Mucosa of rectum (tissue), 2 donors: ENCODE data around the gene KIF4A.
"Not testable (repeated sequence)": the region's sequence is repeated elsewhere in the genome, so short reads cannot be mapped to it uniquely, and the experiment has no call there.

ENCODE experiments used
- H3K27ac ChIP-seq, 2 donors: one replicate each; pipeline ENCODE4 v1.7.0; 2013; ENCODE audit warnings: inconsistent platforms in 2 of 2, low read depth in 2 of 2, low read length in 2 of 2
- H3K27me3 ChIP-seq, 2 donors: one replicate each; pipeline ENCODE4 v1.7.0; 2013; ENCODE audit warnings: low read length in 2 of 2; ENCODE audit not compliant: control insufficient read depth in 2 of 2, insufficient read depth in 2 of 2
- H3K36me3 ChIP-seq, 2 donors: one replicate each; pipeline ENCODE4 v1.7.0; 2013; ENCODE audit warnings: low read length in 2 of 2; ENCODE audit not compliant: control insufficient read depth in 2 of 2, insufficient read depth in 2 of 2
- H3K4me1 ChIP-seq, 2 donors: one replicate each; pipeline ENCODE4 v1.7.0; 2013; ENCODE audit warnings: low read length in 2 of 2, mild to moderate bottlenecking in 1 of 2; ENCODE audit not compliant: control insufficient read depth in 2 of 2, insufficient read depth in 2 of 2
- H3K4me3 ChIP-seq, 2 donors: one replicate each; pipeline ENCODE4 v1.7.0; 2013; ENCODE audit warnings: low read length in 2 of 2
- H3K9ac ChIP-seq, 2 donors: one replicate each; pipeline ENCODE4 v1.7.0; 2013; ENCODE audit warnings: low read length in 2 of 2, low read depth in 1 of 2, mild to moderate bottlenecking in 1 of 2
- H3K9me3 ChIP-seq, 2 donors: one replicate each; pipeline ENCODE4 v1.7.0; 2013; ENCODE audit warnings: low read length in 2 of 2; ENCODE audit not compliant: control insufficient read depth in 2 of 2
- donor health status: healthy.
- donor health status: Normal muscosa, but diverticular disease.

KIF4A gene

DNA sequence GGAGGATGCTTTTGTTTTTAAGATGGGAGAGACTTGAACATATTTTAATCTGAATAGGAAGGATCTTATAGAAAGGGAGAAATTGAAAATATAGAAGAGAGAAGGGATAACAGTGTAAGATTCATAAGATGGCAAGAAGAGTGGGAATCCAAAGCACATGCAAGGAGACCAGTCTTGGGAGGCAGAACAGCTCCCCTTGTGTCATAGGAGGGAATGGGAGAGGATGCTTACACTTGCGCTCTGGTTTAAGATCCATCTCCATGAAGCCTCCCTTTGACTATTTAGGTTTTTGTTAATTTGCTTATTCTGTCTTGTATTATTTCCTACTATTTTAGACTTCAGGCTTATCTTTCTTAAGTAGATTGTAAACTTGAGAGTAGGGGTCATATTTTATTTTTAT is 42.7 kb downstream of the KIF4A start:
- Histone ChIP-seq H3K4me1 (no peaks in the 10 kb centered on the region), H3K9me3 (no peaks in the 10 kb centered on the region), H3K4me3 (no peak overlapping the region), H3K9ac (no peak overlapping the region), H3K27me3 (peaks cover 0 to 4% of the 10 kb centered on the region in 2 donors), H3K27ac (no peak overlapping the region), H3K36me3 (no peaks in the 10 kb centered on the region)

DNA sequence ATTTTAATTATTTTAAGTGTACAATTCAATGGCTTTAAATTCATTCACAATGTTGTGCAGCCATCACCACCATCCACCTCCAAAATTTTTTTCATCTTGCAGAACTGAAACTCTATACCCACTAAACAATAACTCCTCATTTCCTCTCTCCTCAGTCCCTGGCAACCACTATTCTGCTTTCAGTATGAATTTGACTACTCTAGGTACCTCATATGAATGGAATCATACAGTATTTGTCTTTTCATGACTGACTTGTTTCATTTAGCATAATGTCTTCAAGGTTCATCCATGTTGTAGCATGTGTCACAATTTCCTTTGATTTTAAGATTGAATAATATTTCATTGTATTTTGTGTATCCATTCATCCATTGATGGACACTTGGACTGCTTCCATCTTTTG is 46.9 kb downstream of the KIF4A start:
- H3K27me3 ChIP-seq, result no peaks in the 10 kb centered on the region
- no peak overlapping the region for H3K27ac ChIP-seq
- H3K9ac ChIP-seq, result no peak overlapping the region
- no peaks in the 10 kb centered on the region for H3K4me1 ChIP-seq
- no peaks in the 10 kb centered on the region for H3K9me3 ChIP-seq
- H3K4me3 ChIP-seq, result no peak overlapping the region
- H3K36me3 ChIP-seq, result no peaks in the 10 kb centered on the region

DNA sequence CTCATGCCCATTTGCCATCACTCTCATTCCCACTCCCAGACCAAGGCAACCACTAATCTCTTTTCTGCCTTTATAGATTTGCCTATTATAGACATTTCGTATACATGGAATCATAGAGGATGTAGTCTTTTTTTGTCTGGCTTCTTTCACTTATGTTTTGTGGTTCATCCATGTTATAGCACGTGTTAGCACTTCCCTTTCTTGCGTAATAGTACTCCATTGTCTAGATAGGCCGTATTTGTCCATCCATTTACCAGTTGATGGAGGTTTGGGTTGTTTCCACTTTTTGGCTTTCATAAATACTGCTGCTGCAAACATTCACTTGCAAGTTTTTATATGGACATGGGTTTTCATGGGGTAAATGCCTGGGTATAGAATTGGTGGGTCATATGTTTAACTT is 48.4 kb downstream of the KIF4A start:
- H3K9me3 ChIP-seq, result no peaks in the 10 kb centered on the region
- H3K27ac ChIP-seq, result no peak overlapping the region
- H3K27me3 ChIP-seq, result no peaks in the 10 kb centered on the region
- no peak overlapping the region for H3K9ac ChIP-seq
- no peaks in the 10 kb centered on the region for H3K4me1 ChIP-seq
- no peaks in the 10 kb centered on the region for H3K36me3 ChIP-seq
- H3K4me3 ChIP-seq, result no peak overlapping the region

DNA sequence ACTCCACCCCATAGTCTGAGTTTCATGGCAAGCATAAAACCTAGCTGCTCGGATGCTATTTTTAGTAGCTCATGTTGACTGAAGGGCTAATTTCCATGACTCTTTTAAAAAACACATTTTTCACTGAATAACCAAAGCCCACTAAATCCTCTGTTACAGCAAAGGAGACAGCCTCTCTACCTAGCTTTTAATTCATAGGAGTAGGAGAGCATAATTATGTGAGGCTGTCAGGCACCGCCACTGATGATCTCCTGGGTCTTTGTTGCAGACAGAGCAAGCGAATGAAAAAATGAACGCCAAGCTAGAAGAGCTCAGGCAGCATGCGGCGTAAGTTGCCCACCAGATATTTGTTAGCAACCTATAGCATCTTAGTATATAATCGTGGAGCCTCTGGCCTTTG is 53.5 kb downstream of the KIF4A start:
- H3K27me3 ChIP-seq, result no peaks in the 10 kb centered on the region

DNA sequence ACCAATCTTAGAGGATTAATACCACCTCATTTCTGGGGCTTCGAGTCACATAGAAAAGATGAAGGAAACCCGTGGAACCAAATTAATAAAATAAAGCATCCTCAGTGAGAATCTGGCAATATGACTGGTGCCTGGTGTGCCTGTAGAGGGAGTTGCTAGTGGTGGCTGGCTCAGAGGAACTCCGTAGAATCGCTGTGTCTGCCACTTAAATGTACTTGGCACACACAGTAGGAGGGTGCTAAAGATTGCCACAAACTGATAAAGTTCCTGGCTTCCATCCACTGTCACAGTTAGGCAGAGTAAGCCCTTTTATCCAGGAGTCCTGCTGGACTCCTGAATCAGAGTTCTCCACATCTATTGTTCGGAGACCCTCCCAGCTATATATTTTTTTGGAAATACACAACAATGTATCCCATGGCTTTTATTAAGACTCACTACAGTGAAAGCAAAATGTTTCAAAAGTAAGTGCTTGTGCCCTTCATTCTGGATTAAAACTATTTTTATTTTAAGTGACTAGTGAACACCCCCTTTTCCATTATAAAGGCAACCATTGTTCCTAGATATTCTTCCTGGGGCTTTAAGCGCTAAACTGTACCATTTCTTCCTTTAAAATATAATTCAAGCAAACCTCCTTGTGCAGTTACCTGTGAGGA is 56.6 kb downstream of the KIF4A start:
- Histone ChIP-seq H3K27me3 (no peaks in the 10 kb centered on the region), H3K27ac (no peak overlapping the region), H3K9ac (no peak overlapping the region), H3K4me3 (no peak overlapping the region), H3K36me3 (no peaks in the 10 kb centered on the region), H3K9me3 (no peaks in the 10 kb centered on the region), H3K4me1 (no peaks in the 10 kb centered on the region)

More for the DNA sequence above, 53.5 kb downstream of the KIF4A start:
- no peak overlapping the region for H3K9ac ChIP-seq
- H3K27ac ChIP-seq, result no peak overlapping the region
- no peaks in the 10 kb centered on the region for H3K4me1 ChIP-seq
- H3K9me3 ChIP-seq, result no peaks in the 10 kb centered on the region
- no peaks in the 10 kb centered on the region for H3K36me3 ChIP-seq
- no peak overlapping the region for H3K4me3 ChIP-seq

DNA sequence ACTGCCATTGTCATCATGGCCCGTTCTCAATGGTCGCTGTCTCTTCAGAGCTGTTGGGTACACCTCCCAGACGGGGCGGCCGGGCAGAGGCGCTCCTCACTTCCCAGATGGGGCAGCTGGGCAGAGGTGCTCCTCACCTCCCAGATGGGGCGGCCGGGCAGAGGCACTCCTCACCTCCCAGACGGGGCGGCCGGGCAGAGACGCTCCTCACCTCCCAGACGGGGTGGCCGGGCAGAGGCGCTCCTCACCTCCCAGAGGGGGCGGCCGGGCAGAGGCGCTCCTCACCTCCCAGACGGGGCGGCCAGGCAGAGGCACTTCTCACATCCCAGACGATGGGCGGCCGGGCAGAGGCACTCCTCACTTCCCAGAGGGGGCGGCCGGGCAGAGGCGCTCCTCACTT is 58.9 kb downstream of the KIF4A start:
- H3K9ac ChIP-seq, result not testable (repeated sequence)

DNA sequence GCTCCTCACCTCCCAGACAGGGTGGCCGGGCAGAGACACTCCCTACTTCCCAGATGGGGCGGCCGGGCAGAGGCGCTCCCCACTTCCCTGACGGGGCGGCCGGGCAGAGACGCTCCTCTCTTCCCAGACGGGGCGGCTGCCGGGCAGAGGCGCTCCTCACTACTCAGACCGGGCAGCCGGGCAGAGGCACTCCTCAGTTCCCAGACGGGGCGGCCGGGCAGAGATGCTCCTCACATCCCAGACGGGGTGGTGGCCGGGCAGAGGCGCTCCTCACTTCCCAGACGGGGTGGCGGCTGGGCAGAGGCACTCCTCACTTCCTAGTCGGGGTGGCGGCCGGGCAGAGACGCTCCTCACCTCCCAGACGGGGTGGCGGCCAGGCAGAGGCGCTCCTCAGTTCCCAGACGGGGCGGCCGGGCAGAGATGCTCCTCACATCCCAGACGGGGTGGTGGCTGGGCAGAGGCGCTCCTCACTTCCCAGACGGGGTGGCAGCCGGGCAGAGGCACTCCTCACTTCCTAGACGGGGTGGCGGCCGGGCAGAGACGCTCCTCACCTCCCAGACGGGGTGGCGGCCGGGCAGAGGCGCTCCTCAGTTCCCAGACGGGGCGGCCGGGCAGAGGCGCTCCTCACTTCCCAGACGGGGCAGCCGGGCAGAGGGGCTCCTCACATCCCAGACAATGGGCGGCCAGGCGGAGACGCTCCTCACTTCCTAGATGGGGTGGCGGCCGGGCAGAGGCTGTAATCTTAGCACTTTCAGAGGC is 59.6 kb downstream of the KIF4A start:
- not testable (repeated sequence) for H3K27ac ChIP-seq, H3K9me3 ChIP-seq, H3K4me3 ChIP-seq, H3K9ac ChIP-seq, H3K36me3 ChIP-seq, H3K27me3 ChIP-seq, H3K4me1 ChIP-seq

More for the DNA sequence above, 58.9 kb downstream of the KIF4A start:
- not testable (repeated sequence) for H3K27ac ChIP-seq, H3K27me3 ChIP-seq, H3K9me3 ChIP-seq, H3K4me3 ChIP-seq, H3K36me3 ChIP-seq, H3K4me1 ChIP-seq

DNA sequence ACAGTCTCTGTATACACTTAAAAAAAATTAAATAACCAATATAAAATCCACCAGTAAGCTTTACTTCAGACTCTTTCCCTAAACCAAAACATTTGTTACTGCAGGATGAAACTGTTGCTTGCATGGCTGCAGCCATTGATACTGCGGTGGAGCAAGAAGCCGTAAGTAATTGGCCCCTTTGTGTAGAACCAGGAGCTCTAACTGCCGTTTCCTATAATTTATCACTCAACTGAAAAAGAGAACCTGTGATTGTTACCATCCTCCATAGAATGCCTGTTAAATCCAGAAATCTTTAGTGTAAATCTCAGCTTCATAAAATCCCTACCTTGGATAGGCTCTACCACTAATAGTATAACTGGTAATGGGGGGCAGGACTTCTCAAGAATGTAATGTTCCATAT is 62.6 kb downstream of the KIF4A start:
- H3K9ac ChIP-seq, result no peak overlapping the region
- H3K9me3 ChIP-seq, result no peaks in the 10 kb centered on the region
- no peaks in the 10 kb centered on the region for H3K4me1 ChIP-seq
- no peaks in the 10 kb centered on the region for H3K27me3 ChIP-seq
- H3K27ac ChIP-seq, result no peak overlapping the region
- no peak overlapping the region for H3K4me3 ChIP-seq
- no peaks in the 10 kb centered on the region for H3K36me3 ChIP-seq

DNA sequence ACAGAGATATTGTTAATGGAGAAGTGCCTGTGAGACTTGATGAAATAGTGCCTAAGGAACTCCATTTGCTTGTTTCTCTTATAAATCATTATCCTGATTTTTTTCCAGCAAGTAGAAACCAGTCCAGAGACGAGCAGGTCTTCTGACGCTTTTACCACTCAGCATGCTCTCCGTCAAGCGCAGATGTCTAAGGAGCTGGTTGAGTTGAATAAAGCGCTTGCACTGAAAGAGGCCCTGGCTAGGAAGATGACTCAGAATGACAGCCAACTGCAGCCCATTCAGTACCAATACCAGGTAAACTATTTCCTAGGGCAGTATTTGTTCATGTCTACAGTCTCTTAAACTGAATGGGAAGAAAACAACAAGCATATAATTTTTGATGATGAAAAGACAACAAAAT is 63.6 kb downstream of the KIF4A start:
- Histone ChIP-seq H3K4me3 (no peak overlapping the region), H3K9ac (no peak overlapping the region), H3K9me3 (no peaks in the 10 kb centered on the region), H3K27me3 (no peaks in the 10 kb centered on the region), H3K36me3 (no peaks in the 10 kb centered on the region), H3K4me1 (no peaks in the 10 kb centered on the region), H3K27ac (no peak overlapping the region)

DNA sequence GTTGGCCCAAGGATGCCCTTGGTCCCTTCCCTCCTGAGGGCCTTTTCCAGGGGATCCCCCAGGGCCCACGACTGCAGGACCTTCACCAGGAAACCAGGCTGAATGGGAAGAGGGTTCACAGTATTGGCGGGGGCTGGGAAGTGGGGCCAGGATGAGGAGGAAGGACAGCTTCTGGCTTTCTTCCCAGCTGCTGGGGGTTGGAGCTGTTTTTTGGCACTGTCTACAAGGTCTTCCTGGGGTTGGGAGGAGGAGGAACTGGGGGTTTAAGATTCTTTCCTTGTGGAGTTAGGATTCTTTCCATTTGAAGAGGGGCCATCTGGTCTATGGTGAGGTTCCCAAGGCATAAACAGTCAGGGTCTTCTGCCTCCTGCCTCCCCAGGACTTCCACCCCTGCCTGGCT is 64.8 kb downstream of the KIF4A start:
- no peaks in the 10 kb centered on the region for H3K36me3 ChIP-seq
- H3K4me3 ChIP-seq, result no peak overlapping the region
- no peaks in the 10 kb centered on the region for H3K4me1 ChIP-seq
- H3K27me3 ChIP-seq, result no peaks in the 10 kb centered on the region
- H3K9me3 ChIP-seq, result no peaks in the 10 kb centered on the region
- no peak overlapping the region for H3K27ac ChIP-seq
- H3K9ac ChIP-seq, result no peak overlapping the region
